HG03575 (cell line): ENCODE measurements around the gene GDF9.

Experiments used
- ATAC-seq: cut with Tn5 transposase; IDR thresholded peaks from one replicate; pipeline ENCODE4 v1.9.1; 2021; ENCODE audit not compliant: unreplicated experiment, insufficient number of reproducible peaks, low FRiP score; ENCODE audit errors: extremely low read depth

GDF9 gene

GRCh38 chr5:132841305-132841704 lies 25.0 kb downstream of the GDF9 start:
- ATAC-seq = no peak

GRCh38 chr5:132840896-132841295 lies 25.4 kb downstream of the GDF9 start:
- no peak for ATAC-seq

GRCh38 chr5:132840313-132840712 lies 26.0 kb downstream of the GDF9 start:
- ATAC-seq = no peak

DNA sequence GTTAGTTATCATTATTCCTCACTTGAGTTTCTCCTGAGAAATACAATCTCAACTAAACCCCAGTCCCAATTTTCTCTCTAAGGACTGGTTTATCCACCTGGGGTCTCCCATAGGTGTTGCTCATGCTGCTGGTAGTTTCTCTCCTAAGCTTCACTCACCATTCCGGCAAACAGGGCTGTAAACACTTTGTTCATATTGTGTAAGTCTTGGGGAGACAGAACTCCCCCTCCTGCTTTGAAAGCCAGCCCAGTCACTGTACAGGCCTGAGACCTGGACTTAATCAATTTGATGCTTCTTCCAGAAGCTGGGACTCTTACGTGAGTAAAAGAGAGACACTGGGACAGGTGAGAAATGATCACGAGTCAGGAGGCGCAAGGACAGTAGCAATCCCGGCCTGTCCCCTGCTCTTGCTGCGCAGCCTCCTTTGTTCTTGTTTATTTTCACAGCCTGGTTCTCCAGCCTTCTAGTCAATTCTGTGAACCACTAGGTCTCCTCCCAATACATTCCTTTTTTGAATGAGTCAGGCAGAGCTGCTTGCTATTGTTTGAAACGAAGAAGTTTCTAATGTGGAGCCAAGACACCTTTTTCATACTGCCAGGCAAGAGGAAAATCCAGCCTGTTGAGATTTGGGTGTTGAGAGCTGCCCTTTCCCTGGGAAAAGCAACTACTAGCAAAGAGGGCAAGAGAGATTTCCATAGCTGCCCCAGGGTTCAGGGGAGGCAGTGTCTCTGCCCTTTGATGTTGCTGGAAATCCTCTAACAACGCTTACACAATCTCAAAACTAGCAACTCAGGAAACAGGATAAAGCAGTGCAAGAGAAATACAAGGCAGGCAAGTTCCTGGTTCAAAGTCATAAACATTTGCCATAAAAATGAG lies 26.6 kb downstream of the GDF9 start:
- no peak for ATAC-seq

GRCh38 chr5:132838516-132839282 lies 27.6 kb downstream of the GDF9 start:
- ATAC-seq = no peak

- ATAC-seq = no peak
Observed at GRCh38 chr5:132837868-132838267, 28.4 kb downstream of the GDF9 start.

DNA sequence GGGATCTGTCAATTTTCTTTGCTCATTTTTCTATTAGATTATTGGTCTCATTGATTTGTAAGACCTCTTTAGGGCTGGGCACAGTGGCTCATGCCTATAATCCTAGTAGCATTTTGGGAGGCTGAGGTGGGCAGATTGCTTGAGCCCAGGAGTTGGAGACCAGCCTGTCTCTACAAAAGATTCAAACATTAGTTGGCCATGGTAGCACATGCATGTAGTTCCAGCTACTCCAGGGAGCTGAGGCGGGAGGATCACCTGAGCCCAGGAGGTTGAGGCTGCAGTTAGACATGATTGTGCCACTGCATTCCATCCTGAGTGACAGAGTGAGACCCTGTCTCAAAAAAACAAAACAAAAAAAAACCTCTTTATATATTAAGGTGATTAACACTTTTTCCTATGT lies 29.4 kb downstream of the GDF9 start:
- no peak for ATAC-seq

DNA sequence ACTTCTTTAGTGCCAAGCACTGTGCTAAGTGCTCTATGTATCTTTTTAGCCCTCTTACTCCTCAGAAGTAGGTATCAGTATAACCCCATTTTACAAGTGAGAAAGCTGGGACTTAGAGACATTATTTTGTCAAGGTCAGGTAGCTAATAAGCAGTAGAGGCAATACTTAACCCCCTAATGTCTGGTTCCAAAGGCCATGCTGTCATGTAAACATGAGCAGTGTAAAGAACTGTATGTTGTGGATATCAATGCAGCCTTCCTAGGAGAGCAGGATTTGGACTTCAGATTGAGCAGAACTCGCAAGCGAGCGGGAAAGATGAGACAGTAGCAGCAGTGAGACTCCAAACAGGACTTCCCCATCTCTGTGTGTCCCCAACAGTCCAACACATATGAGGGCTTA lies 32.2 kb downstream of the GDF9 start:
- ATAC-seq = no peak

- ATAC-seq = no peak
Observed at GRCh38 chr5:132832612-132833011, 33.7 kb downstream of the GDF9 start.

- ATAC-seq = no peak
Observed at GRCh38 chr5:132831095-132831860, 35.0 kb downstream of the GDF9 start.

DNA sequence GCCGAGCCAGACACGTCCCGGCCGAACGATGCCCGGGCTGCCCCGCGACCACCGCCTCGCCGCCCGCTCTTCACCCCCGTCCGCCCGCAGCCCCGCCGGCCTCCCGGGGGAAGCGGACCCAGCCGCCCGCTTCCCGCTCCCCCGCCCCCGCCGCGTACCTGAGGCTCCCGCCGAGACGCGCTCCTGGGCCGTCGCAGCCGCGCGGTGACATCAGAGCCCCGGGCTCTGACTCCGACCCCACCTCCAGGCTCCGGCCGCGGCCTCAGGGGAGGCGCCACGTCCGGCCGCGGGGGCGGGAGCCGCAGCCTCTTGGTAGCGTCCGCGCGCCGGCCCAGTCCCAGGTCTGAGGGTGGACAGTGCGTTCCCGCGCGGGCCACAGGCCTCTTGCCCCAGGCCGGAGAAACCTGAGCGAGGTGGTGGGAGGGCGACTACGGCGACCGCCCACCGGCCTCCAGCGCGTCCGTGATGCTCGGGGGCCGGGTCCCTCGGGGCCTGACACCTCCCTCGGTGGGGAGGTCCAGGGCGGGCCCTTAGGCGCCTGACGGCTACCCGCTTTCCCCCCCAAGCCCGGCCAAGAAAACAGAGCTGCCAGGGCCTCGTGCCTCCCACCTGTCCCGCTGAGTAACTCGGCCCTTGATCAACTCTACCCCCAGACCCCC lies 35.7 kb downstream of the GDF9 start, which contains the start of gene SHROOM1:
SHROOM1 (minus strand) TSS at position 212 of the 659 bp plus-strand sequence. CDS start 4,507 bp downstream, outside the sequence.
- ATAC-seq = no peak

GRCh38 chr5:132829742-132830435 lies 36.4 kb downstream of the GDF9 start:
- ATAC-seq = no peak

- ATAC-seq = no peak
Observed at GRCh38 chr5:132828846-132829494, 37.3 kb downstream of the GDF9 start.

- no peak for ATAC-seq
Observed at GRCh38 chr5:132827943-132828673, 38.2 kb downstream of the GDF9 start.

DNA sequence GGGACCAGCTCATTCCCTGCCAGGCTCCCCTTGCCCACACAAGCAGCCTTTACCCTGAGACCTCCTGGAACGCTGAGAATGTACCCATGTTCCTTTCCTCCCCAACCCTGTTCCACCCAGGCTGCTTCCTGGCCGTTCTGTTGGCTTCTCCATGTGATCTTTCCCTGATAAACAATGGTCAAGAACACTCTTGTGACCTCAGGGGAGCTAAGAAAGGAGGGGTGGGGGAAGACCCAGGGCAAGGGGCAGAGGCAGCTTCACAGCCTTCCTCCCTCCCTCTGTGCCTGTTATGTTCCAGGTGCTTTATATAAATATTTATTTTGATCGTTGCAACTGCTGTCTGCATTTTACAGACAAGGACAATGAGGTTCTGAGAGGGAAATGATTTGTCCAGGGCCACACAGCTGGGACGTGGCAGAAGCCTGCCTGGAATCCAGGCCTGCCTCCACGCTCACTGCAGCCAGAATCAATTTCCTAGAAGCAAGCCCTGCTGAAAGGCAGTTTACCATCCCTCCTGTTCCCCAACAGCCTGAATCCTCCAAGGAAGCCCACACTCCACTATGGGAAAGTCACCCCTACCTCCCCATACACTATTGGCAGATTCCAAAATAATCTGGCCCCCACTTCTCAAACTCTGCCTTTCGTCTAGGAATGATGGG lies 39.7 kb downstream of the GDF9 start:
- ATAC-seq = no peak

GRCh38 chr5:132825834-132826391 lies 40.4 kb downstream of the GDF9 start:
- ATAC-seq = no peak
